ENCODE measurements around the gene NDFIP1. TPM values are rescaled to one million over a fixed set of nuclear protein-coding genes. Genes with fewer than 3 reads are reported as not detected.

Gene NDFIP1
- total RNA-seq (2016; rRNA removed; fragmentation: Illumina TruSeq; extraction: Trizol) (11.9 and 15.7 TPM in 2 replicates), polyA plus RNA-seq (2011; rRNA removed) (9.5 and 12.4 TPM in 2 replicates), polyA minus RNA-seq (2011; rRNA and poly(A)+ RNA removed; ENCODE audit: low replicate concordance) (9.6 and 10.1 TPM in 2 replicates), Bru-seq, nascent RNA (percentile 80 among the genes with signal in this experiment), BruChase-seq, experiment 1, labeled RNA remaining after a 6-hour chase (percentile 77 among the genes with signal in this experiment), BruChase-seq, experiment 2, labeled RNA remaining after a 2-hour chase (percentile 79 among the genes with signal in this experiment)
- 3.2 and 4.3 TPM in 2 replicates for total RNA-seq (2016; cell fraction: cytosol; rRNA removed; fragmentation: Illumina TruSeq; extraction: Trizol; ENCODE audit: low read depth)
- 11.6 and 16.8 TPM in 2 replicates for total RNA-seq (2016; cell fraction: insoluble cytoplasmic fraction; rRNA removed; fragmentation: Illumina TruSeq; extraction: Trizol)
- 7.2 and 8.1 TPM in 2 replicates for total RNA-seq (2016; cell fraction: membrane; rRNA removed; fragmentation: Illumina TruSeq; extraction: Trizol)
- total RNA-seq (2016; cell fraction: nucleus; rRNA removed; fragmentation: Illumina TruSeq; extraction: Trizol): 14.9 and 18.8 TPM in 2 replicates
- polyA plus RNA-seq (2011; cell fraction: cytosol; rRNA removed): 9.0 and 9.5 TPM in 2 replicates
- polyA plus RNA-seq (2011; cell fraction: nucleus; rRNA removed): 4.3 and 4.9 TPM in 2 replicates
- polyA plus RNA-seq (2012): 19.8 and 22.3 TPM in 2 replicates
- 3.2 TPM in 2 replicates for polyA plus RNA-seq (2016; cell fraction: cytosol; fragmentation: Illumina TruSeq; extraction: Trizol; ENCODE audit: low read depth)
- polyA plus RNA-seq (2016; cell fraction: insoluble cytoplasmic fraction; fragmentation: Illumina TruSeq; extraction: Trizol; ENCODE audit: low read depth): 16.7 and 17.6 TPM in 2 replicates
- 6.9 and 7.0 TPM in 2 replicates for polyA plus RNA-seq (2016; cell fraction: membrane; fragmentation: Illumina TruSeq; extraction: Trizol; ENCODE audit: low read depth)
- 25.9 and 28.4 TPM in 2 replicates for polyA plus RNA-seq (2016; cell fraction: nucleus; fragmentation: Illumina TruSeq; extraction: Trizol; ENCODE audit: insufficient read depth, low read depth)
- 15.8 and 18.5 TPM in 2 replicates for polyA minus RNA-seq (2011; cell fraction: cytosol; rRNA and poly(A)+ RNA removed)
- polyA minus RNA-seq (2011; cell fraction: nucleus; rRNA and poly(A)+ RNA removed): 14.2 and 14.9 TPM in 2 replicates
- long read RNA-seq, experiment 1, transcript NDFIP1-201 (8 exons, 3,851 nt): major isoform, 45 of 51 reads
- long read RNA-seq, experiment 1, partial matches to known transcripts: 2 of 51 reads
- long read RNA-seq, experiment 1, other reads (novel, unspliced or antisense): 4 of 51 reads
- long read RNA-seq, experiment 2, transcript NDFIP1-201 (8 exons, 3,851 nt): major isoform, 38 of 144 reads
- long read RNA-seq, experiment 2, partial matches to known transcripts: 96 of 144 reads
- long read RNA-seq, experiment 2, other reads (novel, unspliced or antisense): 10 of 144 reads

GRCh38 chr5:142108432-142109330 lies at the start of gene NDFIP1:
Gene NDFIP1 (plus strand): TSS chr5:142108779. CDS start chr5:142108975, 196 bp downstream.
- no peaks in the 10 kb centered on the region for H3K9me3 ChIP-seq (ENCODE audit: low read length)
- intact Hi-C loops (cut with micrococcal nuclease; ENCODE audit: unreplicated experiment): loop anchor here (1.0 kb wide), 1 partner anchor 94 kb away; no protein-coding TSS in a partner anchor
- H3K4me3 ChIP-seq (replicated peaks in 1 of 3; ENCODE audit: insufficient read depth in 1 of 3, low read depth in 2 of 3, low read length in 3 of 3): peak within 1 kb of the TSS; percentile 82 to 88 (median 87)
- no peaks in the 10 kb centered on the region for H3K36me3 ChIP-seq (replicated peaks in 1 of 2; ENCODE audit: control insufficient read depth in 1 of 2, insufficient read depth in 2 of 2, low read length in 2 of 2)
- peaks cover 26% of the 10 kb centered on the region for H3K4me1 ChIP-seq (ENCODE audit: insufficient read depth, low read length)
- BruUV-seq (replicated peaks): no TSS peak
- in situ Hi-C loops (cut with HindIII; ENCODE audit: extremely low pct_ligation_motif_present, low pct_unique_long_range_greater_than_20kb): no loop called here
- H3K9ac ChIP-seq (ENCODE audit: insufficient read depth, low read depth, low read length): peak within 1 kb of the TSS; percentile 85
- ATAC-seq: peak; percentile 98
- H3K27ac ChIP-seq (ENCODE audit: extremely low read length, insufficient read depth, low read length): peak within 1 kb of the TSS; percentile 73
- CTCF ChIA-PET (ENCODE audit: low intra/inter-chr PET ratio, low total read pairs): no interaction called here
- FAIRE-seq: no peak
- under 1% methylated on average over 15 of the region's 103 CpGs for WGBS (ENCODE audit: low lambda C conversion rate)
- POLR2A ChIA-PET: interaction anchor here (1.0 kb wide), 1 partner anchor 216 kb away, joined by 3 read pairs; the partner anchor contains the start of gene SPRY4
- DNase-seq (ENCODE audit: low spot score): peak; percentile 54
- H3K79me2 ChIP-seq (ENCODE audit: insufficient read depth, low read length): peaks cover 30% of the 10 kb centered on the region
- peak within 1 kb of the TSS; percentile 87 for H3K4me2 ChIP-seq (ENCODE audit: low read depth, low read length)
- H4K20me1 ChIP-seq (ENCODE audit: insufficient read depth, low read length): peaks cover 4% of the 10 kb centered on the region; the same call in 1 of the 2 replicates
- peaks cover 0 to 14% of the 10 kb centered on the region in 2 experiments; a peak in 4 of 5 replicates for H3K27me3 ChIP-seq (ENCODE audit: control insufficient read depth in 1 of 2, insufficient read depth in 2 of 2, low read length in 2 of 2)
- peak within 1 kb of the TSS; percentile 58 for H2AFZ ChIP-seq (ENCODE audit: low read length)
- TF ChIP-seq CBX1 (IDR thresholded peaks at IDR 0.05; ENCODE audit: low read depth): no peak
- TF ChIP-seq NCOA2 (CRISPR knock-in tag; IDR thresholded peaks at IDR 0.05): 0 out of 2 replicates have a peak, but pooled peaks have one; percentile 15
- TF ChIP-seq ZNF777 (CRISPR knock-in tag; IDR thresholded peaks at IDR 0.05): peak; percentile 94
- no peak for TF ChIP-seq ZBTB43 (CRISPR knock-in tag; conservative IDR thresholded peaks at IDR 0.05)
- peak; percentile 42 for TF ChIP-seq XRCC5 (optimal IDR thresholded peaks at IDR 0.05; ENCODE audit: low read length)
- TF ChIP-seq RERE (CRISPR knock-in tag; IDR thresholded peaks at IDR 0.05; ENCODE audit: low read depth): peak; percentile 16; the same call in 1 of the 2 replicates
- TF ChIP-seq STAT5B (CRISPR knock-in tag; IDR thresholded peaks at IDR 0.05): no peak
- TF ChIP-seq NCOA1 (CRISPR knock-in tag; IDR thresholded peaks at IDR 0.05): no peak
- TF ChIP-seq ATF3 (CRISPR knock-in tag; IDR thresholded peaks at IDR 0.05): peak; percentile 26
- TF ChIP-seq CEBPB (IDR thresholded peaks at IDR 0.05; ENCODE audit: borderline replicate concordance, low read depth, low read length): no peak
